Hematopoietic multipotent progenitor cell treated with erythropoietin and hydrocortisone succinate and interleukin-3 and kit ligand, for 8 days (in vitro differentiated cells): ENCODE data around the gene AK9.
"Not testable (repeated sequence)": the region's sequence is repeated elsewhere in the genome, so short reads cannot be mapped to it uniquely, and the experiment has no call there.

Source experiments
- DNase-seq: peaks from one replicate; pipeline ENCODE4 v3.0.0-alpha.2; 2015

The AK9 gene

DNA sequence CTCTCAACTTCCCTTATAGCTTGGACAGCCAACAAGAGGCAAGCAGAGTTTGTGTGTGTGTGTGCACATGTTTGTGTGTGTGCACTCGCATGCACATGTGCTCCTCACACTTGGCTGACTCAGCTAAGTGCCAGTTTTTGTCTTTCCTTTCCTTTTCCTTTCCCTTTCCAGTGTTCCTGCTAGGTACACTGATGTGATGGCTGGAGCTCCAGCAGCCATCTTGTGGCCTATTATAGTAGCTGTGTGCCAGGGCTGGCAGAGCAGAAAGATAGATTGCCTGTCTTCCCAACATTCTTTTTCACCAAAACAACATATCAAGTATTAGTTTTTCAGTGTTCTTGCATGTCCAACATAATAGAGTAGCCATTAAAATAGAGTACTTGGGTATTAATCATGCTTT lies 79.5 kb downstream of the AK9 start:
- no peak for DNase-seq

DNA sequence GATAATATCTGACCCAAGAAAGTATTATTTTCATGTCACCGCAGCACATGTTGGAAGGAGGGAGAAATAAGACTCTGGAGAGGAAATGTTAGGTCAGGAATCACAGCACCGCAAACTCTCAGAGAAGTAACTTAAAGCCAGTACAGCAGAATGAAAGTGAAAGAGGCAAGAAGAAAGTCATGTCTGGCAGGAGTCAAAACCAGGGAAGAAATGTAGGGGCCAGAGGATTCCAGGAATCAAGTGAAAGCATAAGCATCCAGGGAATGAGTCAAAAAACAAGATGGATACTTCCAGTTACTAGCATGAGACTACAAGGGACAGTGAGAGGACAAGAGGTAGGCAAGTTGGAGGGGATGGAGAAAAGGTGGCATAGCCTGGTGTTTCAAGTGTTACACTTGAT lies 80.4 kb downstream of the AK9 start:
- no peak for DNase-seq

DNA sequence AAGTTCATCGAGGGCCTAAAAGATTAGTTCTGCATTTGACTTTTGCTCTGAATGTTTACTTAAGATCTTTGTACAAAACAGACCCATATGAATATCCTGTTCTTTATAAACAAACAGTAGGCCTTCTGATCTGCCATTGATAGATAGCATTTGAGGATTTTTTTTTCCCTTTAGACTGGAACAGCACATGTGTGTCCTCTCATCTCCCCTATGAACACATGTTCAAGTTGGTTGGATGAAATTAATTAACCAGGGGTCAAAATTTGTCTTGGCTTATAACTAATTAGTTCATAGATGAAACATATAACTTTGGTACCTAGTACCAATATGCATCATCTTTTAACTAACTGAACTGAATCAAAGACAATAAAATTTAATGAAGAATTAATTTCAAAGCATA lies 81.3 kb downstream of the AK9 start:
- DNase-seq, result no peak

DNA sequence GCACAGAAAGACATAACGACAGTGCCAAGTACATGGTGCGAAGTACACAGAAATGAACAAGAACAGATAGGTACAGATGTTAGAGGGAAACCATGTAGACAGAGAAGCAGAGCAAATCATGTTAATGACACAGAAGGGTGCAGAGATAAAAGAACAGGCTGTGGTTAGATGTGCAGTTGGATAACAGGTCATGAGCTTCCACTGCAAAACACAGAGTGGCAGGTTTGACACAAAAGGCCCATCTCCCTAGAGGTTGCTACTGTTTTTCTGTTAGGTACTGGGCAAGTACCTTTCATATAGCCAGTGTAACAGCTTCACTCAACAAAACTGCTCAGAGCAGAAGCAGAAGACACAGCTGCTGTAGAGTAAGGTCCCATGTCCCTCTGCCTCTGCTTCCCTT lies 84.6 kb downstream of the AK9 start:
- DNase-seq, result no peak

DNA sequence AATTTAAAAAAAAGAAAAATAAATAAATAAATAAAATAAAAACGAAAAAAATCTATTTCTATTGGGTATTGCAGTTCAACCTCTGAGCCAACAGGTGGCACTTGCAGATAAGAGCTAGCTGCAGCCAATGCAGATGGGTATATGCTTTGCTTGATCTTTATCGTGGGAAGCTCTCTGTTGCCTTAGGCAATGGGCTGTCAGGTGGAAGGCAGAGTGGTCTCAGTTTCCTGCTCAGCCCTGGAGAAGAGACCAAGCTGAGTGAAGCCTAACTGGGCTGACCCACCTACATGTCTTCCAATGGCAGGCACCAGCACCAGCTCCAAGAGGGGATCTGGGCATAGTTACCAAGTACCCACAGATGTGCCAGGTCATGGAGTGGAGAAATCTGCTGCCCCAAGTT lies 95.0 kb downstream of the AK9 start:
- peak; percentile 34 for DNase-seq

DNA sequence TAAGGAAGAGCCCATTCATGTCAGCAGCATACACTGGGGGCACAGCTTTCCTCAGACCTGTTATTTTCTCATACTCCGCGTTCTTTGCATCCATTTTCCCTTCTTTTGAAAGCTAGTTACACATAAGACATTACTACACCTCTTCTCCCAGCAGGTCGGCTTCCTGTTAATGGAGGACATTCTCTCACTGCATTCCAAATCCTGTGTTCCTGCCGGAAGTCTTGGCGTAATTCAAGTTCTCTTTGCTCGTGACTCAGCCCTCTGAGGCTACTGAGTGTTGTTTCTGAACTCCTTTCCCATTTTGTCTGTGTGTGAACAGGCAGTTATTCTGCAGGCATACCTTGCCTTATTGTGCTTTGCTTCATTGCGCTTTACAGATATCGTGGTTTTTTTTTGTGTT lies 110.5 kb downstream of the AK9 start:
- no peak for DNase-seq

DNA sequence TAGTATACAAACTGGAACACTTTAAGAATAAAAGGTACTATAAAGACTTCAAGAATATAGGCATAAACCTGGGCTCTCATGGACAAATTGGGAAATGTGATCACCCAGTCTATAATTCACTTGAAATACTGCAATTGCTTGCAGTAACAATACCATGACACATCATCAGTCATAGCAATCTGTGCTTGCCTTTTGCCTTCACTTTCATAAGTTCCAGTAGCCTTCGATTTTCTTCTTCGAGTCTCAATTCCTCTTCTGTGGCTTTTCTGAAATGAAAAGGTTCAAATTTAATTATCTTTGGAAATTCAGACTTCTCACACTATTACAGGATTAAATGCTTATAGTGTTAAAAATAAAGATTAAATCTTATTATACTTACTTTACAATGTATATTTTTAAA lies 111.6 kb downstream of the AK9 start:
- no peak for DNase-seq

DNA sequence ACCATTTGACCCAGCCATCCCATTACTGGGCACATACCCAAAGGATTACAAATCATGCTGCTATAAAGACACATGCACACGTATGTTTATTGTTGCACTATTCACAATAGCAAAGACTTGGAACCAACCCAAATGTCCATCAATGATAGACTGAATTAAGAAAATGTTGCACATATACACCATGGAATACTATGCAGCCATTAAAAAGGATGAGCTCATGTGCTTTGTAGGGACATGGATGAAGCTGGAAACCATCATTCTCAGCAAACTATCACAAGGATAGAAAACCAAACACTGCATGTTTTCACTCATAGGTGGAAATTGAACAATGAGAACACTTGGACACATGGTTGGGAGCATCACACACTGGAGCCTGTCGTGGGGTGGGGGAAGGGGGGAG lies 121.1 kb downstream of the AK9 start:
- DNase-seq, result not testable (repeated sequence)

DNA sequence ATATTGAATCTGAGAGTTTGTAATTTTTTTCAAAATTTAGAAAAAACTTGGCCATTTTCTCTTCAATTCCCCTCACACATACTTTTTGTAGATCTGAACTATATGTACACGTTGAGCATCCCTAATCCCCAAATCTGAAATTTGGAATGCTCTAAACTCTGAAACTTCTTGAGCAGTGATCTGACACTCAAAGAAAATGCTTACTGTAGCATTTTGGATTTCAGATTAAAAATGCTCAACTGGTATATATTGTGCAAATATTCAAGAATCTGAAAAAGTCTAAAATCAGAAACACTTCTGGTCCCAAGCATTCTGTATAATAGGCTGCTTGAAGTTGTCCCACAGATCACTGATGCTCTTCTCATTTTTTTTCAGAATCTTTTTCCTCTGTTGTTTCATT lies 129.2 kb downstream of the AK9 start:
- no peak for DNase-seq

DNA sequence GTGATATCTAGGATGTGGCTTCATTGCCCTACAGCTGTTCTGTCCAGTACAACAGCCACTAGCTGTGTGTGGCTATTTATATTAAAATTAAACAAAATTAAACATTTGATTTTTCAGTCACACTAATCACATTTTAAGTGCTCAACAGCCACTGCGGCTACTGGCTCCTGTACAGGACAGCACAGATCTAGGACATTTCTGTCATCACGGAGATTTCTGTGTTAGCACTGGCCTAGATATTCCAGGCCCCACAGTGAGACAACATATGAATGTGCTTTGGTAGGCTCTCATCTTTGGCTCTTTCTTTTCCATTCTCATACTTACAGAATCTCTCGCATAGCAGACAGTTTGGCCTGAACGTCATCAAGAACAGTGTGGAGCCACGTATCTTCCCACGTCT lies 159.6 kb downstream of the AK9 start:
- no peak for DNase-seq

DNA sequence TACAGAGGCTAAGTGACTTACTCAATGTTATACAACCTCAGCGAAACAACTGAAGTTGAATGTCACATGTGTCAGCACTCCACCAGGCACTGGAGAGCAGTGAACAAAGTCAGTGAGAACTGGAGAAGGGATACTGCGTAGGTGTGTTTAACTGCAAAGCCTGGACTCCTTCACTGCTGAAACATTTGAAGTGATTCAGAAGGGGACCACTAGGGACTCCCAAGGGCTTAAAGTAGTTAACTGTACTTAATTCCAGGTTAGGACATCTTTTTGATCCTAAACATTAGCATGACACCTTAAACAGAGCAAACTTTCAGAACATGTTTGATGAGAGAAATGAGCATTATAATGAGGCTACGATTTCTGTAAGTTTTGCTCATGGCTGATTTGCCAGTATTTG lies 163.0 kb downstream of the AK9 start:
- peak; percentile 26 for DNase-seq

DNA sequence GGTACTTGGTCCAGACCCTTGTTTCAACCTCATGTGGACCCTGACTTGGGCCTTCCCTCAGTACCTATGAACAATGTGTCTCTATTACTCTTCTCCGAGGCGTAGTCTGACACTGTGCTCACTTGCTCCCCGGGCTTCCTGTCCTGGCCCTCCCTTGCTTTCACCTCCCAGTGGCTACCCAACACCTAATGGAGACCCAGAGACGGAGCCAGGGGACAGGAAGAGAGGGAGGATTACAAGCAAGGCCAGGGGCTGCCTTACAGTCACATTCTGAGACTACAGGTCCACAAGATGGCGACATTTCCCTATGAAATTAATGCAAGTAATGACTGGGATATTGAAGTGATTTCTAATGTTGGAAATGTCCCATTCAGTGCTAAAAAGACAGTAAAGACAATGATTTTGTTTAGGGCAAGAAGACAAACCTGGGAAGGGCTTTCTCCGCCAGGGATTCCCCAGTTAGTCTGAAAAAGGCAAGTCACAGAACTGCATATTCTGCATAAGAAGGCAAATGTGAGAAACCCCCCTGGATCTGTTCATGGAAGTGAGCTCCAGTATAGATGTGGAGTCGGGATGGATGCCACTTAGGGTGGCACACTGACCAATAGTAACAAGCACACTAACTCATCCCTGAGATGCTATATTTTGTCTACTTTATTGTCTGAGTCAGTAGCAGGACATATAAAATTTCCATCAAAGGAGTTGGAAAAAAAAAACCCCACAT lies 163.9 kb downstream of the AK9 start:
- DNase-seq, result peak; percentile 80

DNA sequence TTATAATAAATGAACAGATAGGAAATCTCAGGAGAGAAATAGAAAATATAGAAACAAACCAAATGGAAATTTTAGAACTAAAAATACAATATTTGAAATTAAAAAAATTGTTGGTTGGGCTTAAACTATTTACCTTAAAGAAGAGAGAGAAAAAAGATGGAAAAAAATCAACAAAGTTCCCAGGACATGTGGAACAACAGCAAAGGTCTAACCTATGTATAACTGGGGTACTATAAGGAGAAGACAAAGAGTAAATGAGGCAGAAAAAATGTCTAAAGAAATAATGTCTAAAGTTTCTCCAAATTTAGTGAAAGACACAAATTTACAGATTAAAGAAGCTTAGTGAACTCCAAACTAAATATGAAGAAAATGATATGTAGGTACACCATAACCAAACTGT lies 166.9 kb downstream of the AK9 start:
- no peak for DNase-seq

DNA sequence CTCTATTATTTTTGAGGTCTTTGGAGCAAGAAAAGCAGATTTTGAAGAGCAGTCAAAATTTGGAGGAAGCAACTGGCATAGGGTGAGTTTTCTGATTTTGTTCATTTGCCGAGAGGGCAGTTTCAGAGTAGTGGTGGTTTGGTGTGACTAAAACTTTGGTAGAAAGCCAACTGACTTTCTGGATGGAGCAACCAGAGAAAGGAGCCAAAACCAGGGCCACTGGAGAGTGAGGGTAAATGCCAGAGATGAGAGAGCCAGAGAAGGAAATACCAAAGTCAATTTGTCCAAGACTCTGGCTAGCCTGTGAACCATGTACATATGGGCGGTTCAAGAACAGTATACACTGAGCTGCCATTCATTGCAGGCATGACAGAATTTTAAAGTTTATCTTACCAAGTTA lies 167.5 kb downstream of the AK9 start:
- no peak for DNase-seq

DNA sequence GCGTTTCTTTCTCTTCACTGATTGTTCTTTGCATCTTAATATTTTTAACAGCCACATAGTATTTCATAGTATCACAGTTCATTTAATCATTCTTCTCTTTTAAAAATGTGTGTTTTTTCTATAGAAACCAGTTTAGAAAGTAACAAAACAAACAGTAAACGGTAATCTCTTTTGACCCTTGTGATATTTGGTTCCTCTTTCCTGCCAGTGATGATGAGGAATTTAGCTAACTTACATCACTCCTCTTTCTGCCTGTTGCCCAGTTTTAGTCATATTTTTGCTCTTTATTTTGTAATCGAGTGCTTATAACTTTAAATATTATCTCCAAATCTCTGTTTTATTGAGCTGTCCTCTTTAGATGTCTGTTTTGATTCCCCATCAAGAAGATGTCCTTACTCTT lies 169.9 kb downstream of the AK9 start:
- no peak for DNase-seq

DNA sequence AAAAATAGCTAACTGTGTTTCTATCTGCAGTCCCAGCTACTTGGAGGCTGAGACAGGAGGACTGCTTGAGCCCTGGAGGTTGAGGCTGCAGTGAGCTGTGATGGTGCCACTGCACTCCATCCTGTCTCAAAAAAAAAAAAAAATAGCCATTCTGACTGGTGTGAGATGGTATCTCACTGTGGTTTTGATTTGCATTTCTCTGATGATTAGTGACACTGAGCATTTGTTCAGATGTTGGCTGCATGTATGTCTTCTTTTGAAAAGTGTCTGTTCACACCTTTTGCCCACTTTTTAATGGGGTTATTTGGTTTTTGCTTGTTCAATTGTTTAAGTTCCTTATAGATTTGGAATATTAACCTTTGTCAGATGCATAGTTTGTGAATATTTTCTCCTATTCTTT lies 171.4 kb downstream of the AK9 start:
- not testable (repeated sequence) for DNase-seq

DNA sequence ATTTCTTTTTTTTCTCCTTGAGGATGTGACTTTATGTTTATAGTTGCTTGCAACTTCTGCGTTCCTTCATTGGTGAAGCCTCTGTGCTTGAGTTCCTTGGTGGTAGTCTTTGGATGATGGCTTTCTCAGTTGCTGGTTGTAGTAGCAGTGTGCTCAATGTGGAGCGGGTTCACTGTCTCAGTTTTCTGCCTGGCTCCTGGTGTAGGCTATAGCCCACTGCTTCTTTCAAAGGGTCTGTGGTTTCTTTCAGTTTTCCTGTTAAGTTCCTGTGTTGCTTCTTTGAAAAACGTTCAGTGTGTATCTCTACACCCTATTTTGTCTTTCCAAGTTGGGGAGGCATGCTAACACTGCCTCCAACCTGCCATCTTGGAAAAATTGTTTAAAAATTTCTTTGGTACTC lies 174.1 kb downstream of the AK9 start:
- DNase-seq, result no peak

DNA sequence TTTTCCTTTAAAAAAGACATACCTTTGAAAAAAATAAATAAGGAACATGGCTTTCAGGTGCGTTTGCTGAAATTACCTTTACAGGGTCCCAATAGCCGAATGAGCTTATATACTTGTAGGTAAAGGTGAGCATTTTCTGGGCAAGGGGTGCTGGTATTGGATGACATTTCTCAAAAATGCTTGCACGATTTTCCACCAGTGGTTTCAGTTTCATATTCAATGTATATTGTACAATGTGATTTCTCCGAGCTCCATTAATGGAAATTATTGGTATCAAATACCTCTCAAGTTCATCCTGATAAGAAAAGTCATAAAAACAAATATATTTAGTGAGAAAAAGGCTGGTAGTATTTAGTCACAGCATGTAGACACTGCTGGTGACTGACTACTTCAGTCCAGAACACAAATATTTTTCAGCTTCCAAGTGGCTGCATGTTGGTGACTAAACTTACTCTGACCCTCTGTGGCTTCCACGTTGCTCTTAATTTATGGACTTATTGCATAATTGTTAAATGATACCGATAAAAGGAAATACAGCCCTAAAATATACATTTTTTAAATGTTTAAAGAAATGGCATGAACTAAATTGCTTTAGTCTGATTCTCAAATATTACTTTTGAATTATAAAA lies 175.1 kb downstream of the AK9 start:
- peak; percentile 32 for DNase-seq

DNA sequence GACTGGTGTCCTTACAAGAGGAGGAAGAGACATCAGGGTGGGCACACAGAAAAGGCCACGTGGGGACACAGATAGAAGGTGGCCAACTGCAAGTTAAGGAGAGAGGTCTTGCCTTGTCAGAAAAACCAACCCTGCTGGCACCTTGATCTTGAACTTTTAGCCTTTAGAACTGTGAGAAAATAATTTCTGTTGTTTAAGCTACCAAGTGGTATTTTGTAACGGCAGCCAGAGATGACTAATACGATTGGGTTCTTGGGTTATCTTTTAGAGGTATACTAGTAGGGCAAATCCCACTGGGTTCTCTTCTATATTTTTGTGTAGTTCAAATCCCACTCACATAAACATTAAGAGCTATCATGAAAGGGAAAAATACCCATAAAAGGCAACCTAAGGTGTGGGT lies 176.1 kb downstream of the AK9 start:
- no peak for DNase-seq

DNA sequence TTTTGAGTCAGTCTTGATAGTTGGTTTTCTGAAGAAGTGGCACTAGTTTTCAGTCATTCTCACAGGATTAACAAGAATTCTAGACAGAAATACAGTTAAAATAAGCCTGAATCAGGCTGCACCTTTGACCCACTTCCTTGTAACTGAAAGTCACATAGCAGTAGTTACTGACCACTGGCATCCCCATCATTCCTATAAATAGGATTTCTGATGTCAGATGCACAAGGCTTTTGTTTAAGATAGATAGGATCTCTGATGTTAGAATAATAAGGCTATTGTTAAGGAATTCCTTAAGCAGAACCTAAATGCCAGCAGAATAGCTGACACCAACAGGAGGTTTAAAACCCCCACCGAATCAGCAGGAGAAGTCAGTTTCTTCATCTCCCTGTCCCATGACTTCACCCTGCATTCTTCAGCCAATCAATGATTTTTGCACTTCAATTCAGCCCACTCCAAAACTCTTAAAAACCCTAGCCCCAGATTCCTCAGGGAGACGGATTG lies 177.4 kb downstream of the AK9 start:
- DNase-seq, result no peak

DNA sequence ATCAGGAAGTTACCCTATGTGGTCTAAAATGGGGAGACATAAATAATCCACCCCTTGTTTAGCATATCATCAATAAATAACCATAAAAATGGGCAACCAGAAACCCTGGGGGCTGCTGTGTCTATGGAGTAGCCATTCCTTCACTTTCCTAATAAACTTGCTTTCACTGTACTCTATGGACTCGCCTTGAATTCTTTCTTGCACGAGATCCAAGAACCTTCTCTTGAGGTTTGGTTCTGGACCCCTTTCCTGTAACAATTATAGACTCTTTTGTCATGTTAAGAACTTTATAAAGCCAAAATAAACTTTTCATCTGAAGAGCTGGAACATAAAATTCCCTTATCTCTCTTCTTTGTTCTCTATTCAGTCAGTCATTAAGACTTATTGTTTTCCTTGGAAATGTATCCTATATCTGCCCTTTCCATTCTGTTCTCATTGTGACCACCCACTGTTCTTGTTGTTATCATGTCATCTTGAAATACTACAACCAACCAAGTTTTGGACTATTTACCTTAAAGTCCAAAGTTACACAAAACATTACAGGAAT lies 178.7 kb downstream of the AK9 start:
- no peak for DNase-seq

DNA sequence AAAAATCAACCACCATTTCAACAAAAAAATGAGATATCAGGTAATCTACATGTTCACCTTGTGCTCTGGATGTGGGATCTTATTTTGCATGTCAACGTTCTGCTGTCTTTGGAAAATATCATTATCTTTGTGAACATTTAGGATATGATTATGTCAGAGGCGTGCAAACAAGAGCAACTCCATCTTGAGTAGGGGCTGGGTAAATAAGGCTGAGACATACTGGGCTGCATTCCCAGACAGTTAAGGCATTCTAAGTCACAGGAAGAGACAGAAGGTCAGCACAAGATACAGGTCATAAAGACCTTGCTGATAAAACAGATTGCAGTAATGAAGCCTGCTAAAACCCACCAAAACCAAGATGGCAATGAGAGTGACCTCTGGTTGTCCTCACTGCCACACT lies 179.2 kb downstream of the AK9 start:
- no peak for DNase-seq

DNA sequence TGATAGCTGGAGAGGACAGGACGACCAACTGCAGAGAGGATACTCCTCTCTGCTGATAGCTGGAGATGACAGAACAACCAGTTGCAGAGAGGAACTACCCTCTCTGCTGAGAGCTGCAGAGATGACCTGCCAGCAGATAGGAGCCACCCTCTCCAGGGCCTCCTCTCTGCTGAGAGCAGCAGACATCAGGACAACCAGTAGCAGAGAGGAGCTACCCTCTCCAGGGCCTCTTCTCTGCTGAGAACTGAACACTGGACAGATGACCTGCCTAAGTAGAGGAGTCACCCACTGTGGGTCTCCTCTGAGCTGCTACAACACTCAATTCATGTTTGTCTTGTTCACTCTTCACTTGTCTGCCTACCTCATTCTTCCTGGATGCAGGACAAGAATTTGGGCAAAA lies 180.6 kb downstream of the AK9 start:
- no peak for DNase-seq

DNA sequence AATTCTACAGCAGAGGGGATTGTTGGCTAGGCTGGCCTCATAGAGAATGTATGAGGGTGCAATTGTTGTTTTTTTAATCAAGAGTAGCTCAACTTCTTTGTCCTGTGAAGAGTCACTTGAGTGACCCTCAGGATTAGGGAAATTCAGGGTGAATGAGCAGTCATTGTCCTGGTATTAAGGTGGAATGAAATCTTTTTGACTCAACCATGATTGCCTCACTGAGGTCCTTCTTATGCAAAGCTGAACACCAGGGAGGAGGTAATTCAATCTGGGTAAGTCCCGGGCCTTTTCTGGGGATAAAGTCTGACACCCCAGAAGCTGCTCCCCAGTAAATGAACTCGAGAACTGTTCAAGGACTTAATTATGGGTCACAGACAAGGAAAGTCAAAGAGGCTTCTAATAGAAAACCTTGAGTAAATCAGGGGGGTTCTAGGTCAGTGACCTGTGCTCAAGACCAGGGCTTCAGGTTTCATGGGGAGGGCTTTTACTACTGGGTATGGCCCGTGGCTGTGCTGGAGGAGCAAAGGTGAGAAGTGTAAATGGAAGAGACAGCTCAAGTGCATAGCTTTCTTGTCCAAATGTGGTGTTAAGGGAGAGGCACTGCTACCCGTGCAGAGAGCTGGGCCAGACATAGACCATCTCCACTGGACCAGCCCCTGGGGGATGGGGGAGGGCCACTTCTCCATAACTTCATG lies 182.7 kb downstream of the AK9 start:
- DNase-seq, result no peak
